ENCODE data around the gene DOCK6. TPM values are rescaled to one million over a fixed set of nuclear protein-coding genes. Genes with fewer than 3 reads are reported as not detected.

The DOCK6 gene
- total and polyA plus RNA-seq, 9 donors, result 12.8 to 60.0 (median 31.4) TPM

DNA sequence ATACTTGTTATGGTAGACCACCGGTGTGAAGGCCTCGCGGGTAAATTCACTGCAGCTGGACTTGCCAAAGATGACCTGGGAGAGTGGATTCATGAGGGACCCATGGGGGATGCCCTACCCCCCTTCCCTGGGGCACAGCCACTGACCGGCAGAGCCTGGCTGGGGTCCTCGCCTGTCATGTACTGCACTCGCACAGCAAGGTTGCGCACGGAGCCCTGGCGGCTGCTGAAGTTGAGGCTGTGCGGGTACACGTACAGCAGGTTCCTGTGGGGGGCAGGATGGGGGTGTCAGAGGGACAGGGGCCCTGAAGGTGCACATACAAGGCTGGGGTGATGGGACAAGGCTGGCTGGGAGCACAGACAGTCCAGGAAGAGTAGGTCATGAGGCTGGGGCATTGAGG is 24.3 kb downstream of the DOCK6 start:
- no peaks in the 10 kb centered on the region for H3K9me3 ChIP-seq
- intact Hi-C loops (cut with DNase I), result no loop called here
- WGBS, 3 donors, result 84 to 88% (median 86%) methylated on average over 11 of the region's 11 CpGs
- no peak overlapping the region for H3K4me3 ChIP-seq
- no peaks in the 10 kb centered on the region for H3K4me1 ChIP-seq (ENCODE audit: insufficient read depth)
- no peaks in the 10 kb centered on the region for H3K36me3 ChIP-seq
- H3K27me3 ChIP-seq, result no peaks in the 10 kb centered on the region
- H3K27ac ChIP-seq, result no peak overlapping the region
- DNase-seq, result no peak
- TF ChIP-seq EP300 (IDR thresholded peaks at IDR 0.05), result no peak
- TF ChIP-seq, protein P1, sequence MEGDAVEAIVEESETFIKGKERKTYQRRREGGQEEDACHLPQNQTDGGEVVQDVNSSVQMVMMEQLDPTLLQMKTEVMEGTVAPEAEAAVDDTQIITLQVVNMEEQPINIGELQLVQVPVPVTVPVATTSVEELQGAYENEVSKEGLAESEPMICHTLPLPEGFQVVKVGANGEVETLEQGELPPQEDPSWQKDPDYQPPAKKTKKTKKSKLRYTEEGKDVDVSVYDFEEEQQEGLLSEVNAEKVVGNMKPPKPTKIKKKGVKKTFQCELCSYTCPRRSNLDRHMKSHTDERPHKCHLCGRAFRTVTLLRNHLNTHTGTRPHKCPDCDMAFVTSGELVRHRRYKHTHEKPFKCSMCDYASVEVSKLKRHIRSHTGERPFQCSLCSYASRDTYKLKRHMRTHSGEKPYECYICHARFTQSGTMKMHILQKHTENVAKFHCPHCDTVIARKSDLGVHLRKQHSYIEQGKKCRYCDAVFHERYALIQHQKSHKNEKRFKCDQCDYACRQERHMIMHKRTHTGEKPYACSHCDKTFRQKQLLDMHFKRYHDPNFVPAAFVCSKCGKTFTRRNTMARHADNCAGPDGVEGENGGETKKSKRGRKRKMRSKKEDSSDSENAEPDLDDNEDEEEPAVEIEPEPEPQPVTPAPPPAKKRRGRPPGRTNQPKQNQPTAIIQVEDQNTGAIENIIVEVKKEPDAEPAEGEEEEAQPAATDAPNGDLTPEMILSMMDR (IDR thresholded peaks at IDR 0.05), result no peak
- no peak for TF ChIP-seq POLR2A (IDR thresholded peaks at IDR 0.05)

DNA sequence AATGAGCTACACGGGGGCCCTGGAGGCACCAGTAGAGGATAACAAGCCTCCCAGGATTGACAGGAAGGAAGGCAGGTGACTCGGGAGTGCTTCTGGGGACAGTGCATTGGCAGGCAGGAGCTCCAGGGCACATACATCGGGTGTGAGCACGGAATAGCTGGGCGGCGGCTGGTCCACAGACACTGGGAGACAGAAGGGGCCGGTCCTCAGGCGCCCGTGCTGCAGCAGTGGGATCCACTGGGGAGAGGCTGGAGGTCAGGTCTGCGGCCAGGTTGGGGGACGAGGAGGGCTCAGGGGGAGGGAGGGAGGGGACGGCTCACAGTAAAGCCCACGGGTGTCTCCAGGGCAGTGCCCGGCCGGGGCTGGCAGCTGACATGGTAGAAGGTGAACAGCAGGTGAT is 25.0 kb downstream of the DOCK6 start:
- TF ChIP-seq EP300 (IDR thresholded peaks at IDR 0.05), result no peak
- TF ChIP-seq POLR2A (IDR thresholded peaks at IDR 0.05), result no peak
- TF ChIP-seq, protein P1 (IDR thresholded peaks at IDR 0.05), result no peak
- Histone ChIP-seq H3K4me1 (ENCODE audit: insufficient read depth) (no peaks in the 10 kb centered on the region), H3K27ac (no peak overlapping the region), H3K27me3 (no peaks in the 10 kb centered on the region), H3K9me3 (no peaks in the 10 kb centered on the region), H3K4me3 (no peak overlapping the region), H3K36me3 (no peaks in the 10 kb centered on the region)
- no peak for DNase-seq
- intact Hi-C loops (cut with DNase I), result no loop called here
- WGBS, 3 donors, result 83 to 90% (median 89%) methylated on average over 15 of the region's 15 CpGs

DNA sequence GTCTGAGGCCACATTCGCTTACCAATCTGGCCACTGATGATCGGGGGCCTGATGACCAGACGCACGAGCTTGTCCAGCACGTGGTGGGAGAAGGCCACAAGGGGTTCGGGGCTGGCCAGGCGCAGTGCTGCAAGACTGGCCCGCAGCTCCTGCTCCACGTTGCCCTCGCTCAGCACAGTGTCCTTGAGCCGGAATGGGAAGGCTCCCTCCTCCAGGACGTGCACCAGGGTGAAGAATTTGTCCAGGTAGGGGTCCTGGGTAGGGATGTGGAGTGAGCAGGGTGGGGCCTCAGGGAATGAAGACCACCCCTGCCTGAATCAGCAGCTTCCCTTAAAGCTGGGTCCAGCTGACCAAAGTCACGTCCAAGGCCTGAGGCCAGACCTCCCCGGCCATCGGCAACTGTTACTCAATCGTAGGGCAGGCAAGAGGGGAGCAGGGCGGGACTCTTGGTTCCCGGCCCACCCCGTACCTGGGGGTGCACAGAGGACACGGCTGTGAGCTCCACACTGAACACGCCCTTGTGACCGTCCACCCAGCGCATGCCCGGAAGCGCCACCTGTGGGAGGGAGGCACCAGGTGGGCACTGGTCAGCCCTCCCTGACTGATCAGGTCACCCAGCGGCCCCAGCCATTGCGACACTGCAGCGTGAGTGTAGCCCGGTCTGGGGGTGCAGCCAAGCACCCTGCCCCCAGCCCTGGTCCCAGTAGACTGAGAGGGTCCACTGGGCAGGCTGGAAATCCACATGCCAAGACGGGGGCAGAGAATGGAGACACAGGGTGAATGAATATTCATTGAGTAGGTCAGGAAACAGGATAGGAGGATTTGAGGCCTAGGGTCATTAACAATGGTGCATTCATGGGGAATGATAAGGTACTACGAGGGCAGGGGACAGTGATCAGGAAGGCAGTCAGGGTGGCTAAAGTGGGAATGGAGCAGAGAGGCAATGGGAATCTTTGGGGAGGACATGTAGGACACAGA is 25.7 kb downstream of the DOCK6 start:
- Histone ChIP-seq H3K27ac (no peak overlapping the region), H3K27me3 (no peaks in the 10 kb centered on the region), H3K4me3 (no peak overlapping the region), H3K36me3 (no peaks in the 10 kb centered on the region), H3K4me1 (ENCODE audit: insufficient read depth) (no peaks in the 10 kb centered on the region), H3K9me3 (no peaks in the 10 kb centered on the region)
- intact Hi-C loops (cut with DNase I), result no loop called here
- 87 to 89% (median 89%) methylated on average over 31 of the region's 31 CpGs for WGBS, 3 donors
- TF ChIP-seq, protein P1 (IDR thresholded peaks at IDR 0.05), result no peak
- TF ChIP-seq POLR2A (IDR thresholded peaks at IDR 0.05) (no peak), EP300 (IDR thresholded peaks at IDR 0.05) (no peak)
- no peak for DNase-seq

DNA sequence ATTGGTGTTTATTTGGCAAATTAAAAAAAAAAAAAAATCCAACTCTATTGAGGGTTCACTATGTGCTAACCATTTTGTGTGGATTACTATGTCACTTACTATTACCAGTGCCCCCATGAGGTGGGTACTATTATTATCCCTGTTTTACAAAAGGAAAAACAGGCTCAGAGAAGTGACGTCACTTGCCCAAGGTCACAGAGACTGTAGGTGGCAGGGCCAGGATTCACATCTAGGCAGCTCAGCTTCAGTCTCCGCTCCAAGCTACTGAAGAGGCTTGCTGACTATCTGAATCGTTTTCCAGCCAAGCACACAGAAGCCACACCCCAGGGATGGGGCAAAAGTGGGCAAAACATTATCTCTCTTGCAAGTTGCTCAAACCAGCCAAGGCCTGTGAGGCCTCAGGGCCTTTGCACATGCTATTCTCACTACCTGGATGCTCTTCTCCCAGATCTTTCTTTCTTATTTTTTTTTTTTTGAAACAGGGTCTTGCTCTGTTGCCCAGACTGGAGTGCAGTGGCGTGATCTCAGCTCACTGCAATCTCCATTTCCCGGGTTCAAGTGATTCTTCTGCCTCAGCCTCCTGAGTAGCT is 27.7 kb downstream of the DOCK6 start:
- intact Hi-C loops (cut with DNase I), result no loop called here
- Histone ChIP-seq H3K4me1 (ENCODE audit: insufficient read depth) (no peaks in the 10 kb centered on the region), H3K36me3 (no peaks in the 10 kb centered on the region), H3K27me3 (no peaks in the 10 kb centered on the region), H3K27ac (no peak overlapping the region), H3K4me3 (no peak overlapping the region), H3K9me3 (no peaks in the 10 kb centered on the region)
- no peak for TF ChIP-seq POLR2A (IDR thresholded peaks at IDR 0.05)
- no peak for DNase-seq
- WGBS, 3 donors, result 76 to 86% (median 84%) methylated on average over 5 of the region's 5 CpGs

DNA sequence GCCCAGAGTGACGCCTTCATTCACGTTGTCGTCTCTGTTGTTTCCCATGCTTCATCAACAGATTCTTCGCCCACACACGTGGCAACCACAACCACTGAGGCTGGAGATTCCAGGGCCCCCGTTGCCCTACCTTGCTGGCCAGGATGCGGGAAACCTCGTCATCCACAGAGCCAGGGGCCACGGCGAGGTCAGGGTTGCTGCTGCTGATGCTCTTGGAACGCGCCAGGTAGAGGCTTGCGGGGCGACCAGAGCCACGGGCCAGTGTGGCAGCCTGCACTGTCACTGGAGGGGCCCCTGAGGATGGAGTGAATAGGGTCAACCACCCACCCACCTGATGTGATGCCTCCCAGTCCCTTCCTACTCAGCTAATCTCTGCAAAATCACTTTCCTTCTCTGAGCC is 29.3 kb downstream of the DOCK6 start:
- intact Hi-C loops (cut with DNase I), result no loop called here
- Histone ChIP-seq H3K9me3 (no peaks in the 10 kb centered on the region), H3K4me3 (no peak overlapping the region), H3K27me3 (no peaks in the 10 kb centered on the region), H3K36me3 (no peaks in the 10 kb centered on the region), H3K4me1 (ENCODE audit: insufficient read depth) (no peaks in the 10 kb centered on the region), H3K27ac (no peak overlapping the region)
- no peak for TF ChIP-seq POLR2A (IDR thresholded peaks at IDR 0.05)
- no peak for TF ChIP-seq EP300 (IDR thresholded peaks at IDR 0.05)
- TF ChIP-seq, protein P1 (IDR thresholded peaks at IDR 0.05), result no peak
- 83 to 89% (median 86%) methylated on average over 15 of the region's 15 CpGs for WGBS, 3 donors
- DNase-seq, result no peak

Measured in ovary (tissue), 9 donors.